AG09319 (cell line): ENCODE measurements around the gene OXCT2.

Source experiments
- DNase-seq: peaks from one replicate; pipeline ENCODE4 v3.0.0-alpha.2; 2010; ENCODE audit warnings: low read depth; ENCODE audit errors: extremely low read depth
- CTCF ChIP-seq: IDR thresholded peaks from 2 replicates; pipeline ENCODE4 v1.5.1; 2011; ENCODE audit warnings: low read depth, mild to moderate bottlenecking, inconsistent platforms, low read length, moderate library complexity

Gene OXCT2

GRCh38 chr1:39735731-39736130, 35.4 kb downstream of the OXCT2 start:
- no peak for DNase-seq
- no peak for TF ChIP-seq CTCF

GRCh38 chr1:39733161-39733560, 38.0 kb downstream of the OXCT2 start:
- no peak for DNase-seq

GRCh38 chr1:39732730-39733129, 38.4 kb downstream of the OXCT2 start:
- no peak for TF ChIP-seq CTCF

More at GRCh38 chr1:39733161-39733560, 38.0 kb downstream of the OXCT2 start:
- no peak for TF ChIP-seq CTCF

GRCh38 chr1:39729842-39730241, 41.3 kb downstream of the OXCT2 start:
- DNase-seq: no peak
- no peak for TF ChIP-seq CTCF

More at GRCh38 chr1:39732730-39733129, 38.4 kb downstream of the OXCT2 start:
- DNase-seq: no peak

GRCh38 chr1:39729030-39729429, 42.1 kb downstream of the OXCT2 start:
- no peak for DNase-seq

GRCh38 chr1:39727932-39728317, 43.2 kb downstream of the OXCT2 start:
- TF ChIP-seq CTCF: no peak
- no peak for DNase-seq

More at GRCh38 chr1:39729030-39729429, 42.1 kb downstream of the OXCT2 start:
- no peak for TF ChIP-seq CTCF

GRCh38 chr1:39727221-39727931, 43.8 kb downstream of the OXCT2 start:
- no peak for TF ChIP-seq CTCF
- DNase-seq: no peak
